Breast epithelium (tissue), 3 donors: ENCODE results near the gene ZNF761.
"Not testable (repeated sequence)": the region's sequence is repeated elsewhere in the genome, so short reads cannot be mapped to it uniquely, and the experiment has no call there.

Source experiments
- POLR2A ChIP-seq: fragments of 450-650 bp; IDR thresholded peaks from one replicate; pipeline ENCODE4 v1.6.1; 2016; ENCODE audit warnings: antibody characterized with exemption, mild to moderate bottlenecking, moderate library complexity
- POLR2AphosphoS5 ChIP-seq, 3 donors: sonication (generic); formaldehyde crosslinking; IDR thresholded peaks; one replicate each; pipeline ENCODE4 v1.6.1; 2017; ENCODE audit warnings: antibody characterized with exemption in 3 of 3
- TF ChIP-seq, protein P1 (sequence below), 3 donors: fragments of 450-650 bp; IDR thresholded peaks; one replicate each; pipeline ENCODE4 v1.5.1; 2016 to 2017; ENCODE audit warnings: antibody characterized with exemption in 3 of 3, mild to moderate bottlenecking in 3 of 3, moderate library complexity in 3 of 3

DNA sequence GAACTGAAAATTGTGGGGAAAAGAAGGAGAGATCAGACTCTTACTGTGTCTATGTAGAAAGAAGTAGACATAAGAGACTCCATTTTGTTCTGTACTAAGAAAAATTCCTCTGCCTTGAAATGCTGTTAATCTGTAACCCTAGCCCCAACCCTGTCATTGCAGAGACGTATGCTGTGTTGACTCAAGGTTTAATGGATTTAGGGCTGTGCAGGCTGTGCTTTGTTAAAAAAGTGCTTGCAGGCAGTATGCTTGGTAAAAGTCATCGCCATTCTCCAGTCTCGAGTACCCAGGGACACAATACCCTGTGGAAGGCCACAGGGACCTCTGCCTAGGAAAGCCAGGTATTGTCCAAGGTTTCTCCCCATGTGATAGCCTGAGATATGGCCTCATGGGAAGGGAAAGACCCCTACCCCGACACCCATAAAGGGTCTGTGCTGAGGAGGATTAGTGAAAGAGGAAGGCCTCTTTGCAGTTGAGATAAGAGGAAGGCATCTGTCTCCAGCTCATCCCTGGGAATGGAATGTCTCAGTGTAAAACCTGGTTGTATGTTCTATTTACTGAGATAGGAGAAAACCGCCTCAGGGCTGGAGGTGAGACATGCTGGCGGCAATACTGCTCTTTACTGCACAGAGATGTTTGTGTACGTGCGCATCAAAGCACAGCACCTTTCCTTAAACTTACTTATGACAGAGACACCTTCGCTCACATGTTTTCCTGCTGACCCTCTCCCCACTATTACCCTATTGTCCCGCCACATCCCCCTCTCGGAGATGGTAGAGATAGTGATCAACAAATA lies 11.1 kb upstream of the ZNF761 start:
- TF ChIP-seq, protein P1, sequence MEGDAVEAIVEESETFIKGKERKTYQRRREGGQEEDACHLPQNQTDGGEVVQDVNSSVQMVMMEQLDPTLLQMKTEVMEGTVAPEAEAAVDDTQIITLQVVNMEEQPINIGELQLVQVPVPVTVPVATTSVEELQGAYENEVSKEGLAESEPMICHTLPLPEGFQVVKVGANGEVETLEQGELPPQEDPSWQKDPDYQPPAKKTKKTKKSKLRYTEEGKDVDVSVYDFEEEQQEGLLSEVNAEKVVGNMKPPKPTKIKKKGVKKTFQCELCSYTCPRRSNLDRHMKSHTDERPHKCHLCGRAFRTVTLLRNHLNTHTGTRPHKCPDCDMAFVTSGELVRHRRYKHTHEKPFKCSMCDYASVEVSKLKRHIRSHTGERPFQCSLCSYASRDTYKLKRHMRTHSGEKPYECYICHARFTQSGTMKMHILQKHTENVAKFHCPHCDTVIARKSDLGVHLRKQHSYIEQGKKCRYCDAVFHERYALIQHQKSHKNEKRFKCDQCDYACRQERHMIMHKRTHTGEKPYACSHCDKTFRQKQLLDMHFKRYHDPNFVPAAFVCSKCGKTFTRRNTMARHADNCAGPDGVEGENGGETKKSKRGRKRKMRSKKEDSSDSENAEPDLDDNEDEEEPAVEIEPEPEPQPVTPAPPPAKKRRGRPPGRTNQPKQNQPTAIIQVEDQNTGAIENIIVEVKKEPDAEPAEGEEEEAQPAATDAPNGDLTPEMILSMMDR (IDR thresholded peaks at IDR 0.05): not testable (repeated sequence)
- TF ChIP-seq POLR2A; POLR2AphosphoS5 (IDR thresholded peaks at IDR 0.05): not testable (repeated sequence)
